Mammary epithelial cell (primary cell): ENCODE results near the gene ARHGAP4.

Source experiments
- EZH2 ChIP-seq: IDR thresholded peaks from 2 replicates; pipeline ENCODE4 v1.6.1; 2012; ENCODE audit warnings: low read length, inconsistent platforms, borderline replicate concordance
- TF ChIP-seq, protein P1 (sequence below), 2 donors: IDR thresholded peaks in 1 of 2; conservative IDR thresholded peaks in 1 of 2; 2 replicates each; pipeline ENCODE4 v1.5.1; 2011 to 2012; ENCODE audit warnings: inconsistent platforms in 2 of 2, low read length in 2 of 2, mild to moderate bottlenecking in 2 of 2, control low read depth in 1 of 2, low read depth in 1 of 2; ENCODE audit not compliant: insufficient read depth in 1 of 2; ENCODE audit errors: extremely low read depth in 1 of 2

DNA sequence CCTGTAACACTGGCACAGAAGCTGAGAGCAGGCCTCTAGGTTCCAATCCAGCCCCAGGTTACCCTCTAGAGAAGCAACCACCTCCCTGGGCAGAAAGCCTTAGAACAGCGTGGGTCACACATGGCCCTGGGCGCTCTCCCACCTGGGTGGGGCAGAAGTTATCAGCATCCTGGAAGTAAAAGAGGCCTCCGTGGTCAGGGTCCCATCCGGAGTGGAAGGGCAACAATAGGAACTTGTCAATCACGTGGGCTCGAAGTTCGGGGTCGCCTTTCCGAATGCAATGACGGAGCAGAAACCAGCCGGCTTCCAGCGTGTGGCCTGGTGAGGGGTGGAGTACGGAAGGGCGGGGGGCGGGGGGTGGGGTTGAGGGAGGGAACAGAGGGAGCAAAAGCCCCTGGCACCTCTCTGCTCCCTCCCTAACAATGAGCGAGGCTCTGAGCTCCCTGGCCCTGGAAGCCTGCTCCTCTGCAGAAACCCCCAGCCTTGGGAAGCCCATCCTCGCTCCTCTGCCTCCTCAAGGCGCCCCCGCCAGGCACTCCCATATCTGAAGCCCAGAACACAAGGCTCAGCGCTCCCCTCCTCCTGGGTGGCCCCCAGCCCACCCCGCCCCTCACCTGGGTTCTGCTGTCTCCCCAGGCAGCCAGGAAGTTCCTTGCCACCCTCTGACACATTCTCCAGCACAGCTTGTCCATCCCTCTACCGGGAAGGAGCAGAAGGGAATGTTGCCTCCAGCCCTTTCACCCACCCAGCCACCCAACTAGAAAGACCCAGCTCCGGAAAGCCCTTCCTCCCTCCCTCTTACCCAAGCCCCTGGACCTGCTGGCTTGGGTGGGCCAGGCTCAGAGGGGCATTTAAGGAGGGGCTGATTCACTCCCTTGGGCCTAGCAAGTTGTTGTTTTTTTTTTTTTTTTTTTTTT, 15.5 kb upstream of the ARHGAP4 start:
- TF ChIP-seq, protein P1, sequence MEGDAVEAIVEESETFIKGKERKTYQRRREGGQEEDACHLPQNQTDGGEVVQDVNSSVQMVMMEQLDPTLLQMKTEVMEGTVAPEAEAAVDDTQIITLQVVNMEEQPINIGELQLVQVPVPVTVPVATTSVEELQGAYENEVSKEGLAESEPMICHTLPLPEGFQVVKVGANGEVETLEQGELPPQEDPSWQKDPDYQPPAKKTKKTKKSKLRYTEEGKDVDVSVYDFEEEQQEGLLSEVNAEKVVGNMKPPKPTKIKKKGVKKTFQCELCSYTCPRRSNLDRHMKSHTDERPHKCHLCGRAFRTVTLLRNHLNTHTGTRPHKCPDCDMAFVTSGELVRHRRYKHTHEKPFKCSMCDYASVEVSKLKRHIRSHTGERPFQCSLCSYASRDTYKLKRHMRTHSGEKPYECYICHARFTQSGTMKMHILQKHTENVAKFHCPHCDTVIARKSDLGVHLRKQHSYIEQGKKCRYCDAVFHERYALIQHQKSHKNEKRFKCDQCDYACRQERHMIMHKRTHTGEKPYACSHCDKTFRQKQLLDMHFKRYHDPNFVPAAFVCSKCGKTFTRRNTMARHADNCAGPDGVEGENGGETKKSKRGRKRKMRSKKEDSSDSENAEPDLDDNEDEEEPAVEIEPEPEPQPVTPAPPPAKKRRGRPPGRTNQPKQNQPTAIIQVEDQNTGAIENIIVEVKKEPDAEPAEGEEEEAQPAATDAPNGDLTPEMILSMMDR (conservative IDR thresholded peaks at IDR 0.05 in 1 of 2, IDR thresholded peaks at IDR 0.05 in 1 of 2; ENCODE audit: extremely low read depth in 1 of 2, insufficient read depth in 1 of 2, low read depth in 1 of 2, low read length in 2 of 2): no peak
- TF ChIP-seq EZH2: no peak
